Measurements from ENCODE around the gene GAPVD1.

DNA sequence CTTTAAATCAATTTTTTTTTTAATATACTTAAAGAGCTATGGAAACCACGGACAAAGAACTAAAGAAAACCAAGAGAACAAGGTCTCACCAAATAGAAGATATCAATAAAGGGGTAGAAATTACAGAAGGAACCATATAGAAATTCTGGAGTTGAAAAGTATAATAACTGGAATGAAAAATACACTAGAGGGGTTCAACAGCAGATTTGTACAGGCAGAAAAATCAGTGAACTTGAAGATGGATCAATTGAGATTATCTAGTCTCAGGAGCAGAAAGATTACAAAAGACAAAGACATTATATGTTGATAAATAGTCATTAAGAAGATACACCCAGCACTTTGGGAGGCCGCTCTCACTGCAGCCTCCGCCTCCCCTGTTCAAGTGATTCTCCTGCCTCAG is 56.1 kb downstream of the GAPVD1 start:
- no peak for TF ChIP-seq CTCF (IDR thresholded peaks at IDR 0.05)
- no peak for TF ChIP-seq POLR2A (IDR thresholded peaks at IDR 0.05)

Measured in lower leg skin (tissue), 3 donors.